OCI-LY1 (cell line): ENCODE results near the gene ACSF2.

Experiments
- H2AFZ ChIP-seq: fragments of 200-600 bp; sonication (generic), shearing (Covaris generic); 2 replicates; pipeline ENCODE4 v1.6.0; 2014; ENCODE audit warnings: antibody characterized with exemption, mild to moderate bottlenecking, low read length
- H3F3A ChIP-seq: fragments of 200-600 bp; sonication (generic), shearing (Covaris generic); 2 replicates; pipeline ENCODE4 v1.6.0; 2014; ENCODE audit warnings: mild to moderate bottlenecking, antibody characterized with exemption, low read length, moderate library complexity; ENCODE audit not compliant: insufficient read depth
- H3K27ac ChIP-seq: fragments of 200-600 bp; sonication (generic); 2 replicates; pipeline ENCODE4 v1.5.1; 2014; ENCODE audit warnings: low read length, mixed run types, mild to moderate bottlenecking, low read depth; ENCODE audit not compliant: poor library complexity, severe bottlenecking
- H3K27me3 ChIP-seq: fragments of 200-600 bp; sonication (generic); 2 replicates; pipeline ENCODE4 v1.6.0; 2014; ENCODE audit warnings: antibody characterized with exemption, mild to moderate bottlenecking, low read length, moderate library complexity; ENCODE audit not compliant: insufficient read depth
- H3K36me3 ChIP-seq: fragments of 200-600 bp; sonication (generic); 2 replicates; pipeline ENCODE4 v1.6.1; 2014; ENCODE audit warnings: mild to moderate bottlenecking, antibody characterized with exemption, low read length, moderate library complexity, mixed read lengths; ENCODE audit not compliant: insufficient read depth
- H3K4me1 ChIP-seq: fragments of 200-600 bp; sonication (generic); 2 replicates; pipeline ENCODE4 v1.5.1; 2014; ENCODE audit warnings: mild to moderate bottlenecking, low read length, moderate library complexity; ENCODE audit not compliant: insufficient read depth, severe bottlenecking
- H3K4me2 ChIP-seq: fragments of 200-600 bp; sonication (generic), shearing (Covaris generic); 2 replicates; pipeline ENCODE4 v1.6.1; 2014; ENCODE audit warnings: low read length
- H3K4me3 ChIP-seq: fragments of 200-600 bp; sonication (generic); 2 replicates; pipeline ENCODE4 v1.5.1; 2014; ENCODE audit warnings: low read length, low read depth, mild to moderate bottlenecking, mixed read lengths; ENCODE audit not compliant: poor library complexity, severe bottlenecking
- H3K79me2 ChIP-seq: fragments of 200-600 bp; shearing (Covaris generic); 2 replicates; pipeline ENCODE4 v1.6.1; 2016; ENCODE audit warnings: mixed run types, low read length, mixed read lengths; ENCODE audit not compliant: insufficient read depth
- H3K9ac ChIP-seq: fragments of 200-600 bp; sonication (generic), shearing (Covaris generic); 2 replicates; pipeline ENCODE4 v1.6.1; 2014; ENCODE audit warnings: mild to moderate bottlenecking, low read length, mixed read lengths
- H3K9me2 ChIP-seq: fragments of 200-600 bp; sonication (generic), shearing (Covaris generic); 2 replicates; pipeline ENCODE4 v1.6.1; 2014; ENCODE audit warnings: low read depth, mild to moderate bottlenecking, low read length, mixed read lengths
- H3K9me3 ChIP-seq: fragments of 200-600 bp; shearing (Covaris generic); 2 replicates; pipeline ENCODE4 v1.6.1; 2014; ENCODE audit warnings: low read length, mixed read lengths
- H4K20me1 ChIP-seq: fragments of 200-600 bp; sonication (generic), shearing (Covaris generic); 2 replicates; pipeline ENCODE4 v1.6.0; 2016; ENCODE audit warnings: mild to moderate bottlenecking, low read length; ENCODE audit not compliant: insufficient read depth
- EZH2 ChIP-seq: fragments of 200-600 bp; sonication (generic), shearing (Covaris generic); IDR thresholded peaks from 2 replicates; pipeline ENCODE4 v1.8.0; 2017; ENCODE audit warnings: borderline replicate concordance, mixed run types, mild to moderate bottlenecking, antibody characterized with exemption, low read length, moderate library complexity, mixed read lengths
- TF ChIP-seq, protein P1 (sequence below): fragments of 200-600 bp; sonication (generic), shearing (Covaris generic); IDR thresholded peaks from 2 replicates; pipeline ENCODE4 v1.5.1; 2017; ENCODE audit warnings: mild to moderate bottlenecking, antibody characterized with exemption, low read length, moderate library complexity, mixed read lengths

Gene ACSF2

DNA sequence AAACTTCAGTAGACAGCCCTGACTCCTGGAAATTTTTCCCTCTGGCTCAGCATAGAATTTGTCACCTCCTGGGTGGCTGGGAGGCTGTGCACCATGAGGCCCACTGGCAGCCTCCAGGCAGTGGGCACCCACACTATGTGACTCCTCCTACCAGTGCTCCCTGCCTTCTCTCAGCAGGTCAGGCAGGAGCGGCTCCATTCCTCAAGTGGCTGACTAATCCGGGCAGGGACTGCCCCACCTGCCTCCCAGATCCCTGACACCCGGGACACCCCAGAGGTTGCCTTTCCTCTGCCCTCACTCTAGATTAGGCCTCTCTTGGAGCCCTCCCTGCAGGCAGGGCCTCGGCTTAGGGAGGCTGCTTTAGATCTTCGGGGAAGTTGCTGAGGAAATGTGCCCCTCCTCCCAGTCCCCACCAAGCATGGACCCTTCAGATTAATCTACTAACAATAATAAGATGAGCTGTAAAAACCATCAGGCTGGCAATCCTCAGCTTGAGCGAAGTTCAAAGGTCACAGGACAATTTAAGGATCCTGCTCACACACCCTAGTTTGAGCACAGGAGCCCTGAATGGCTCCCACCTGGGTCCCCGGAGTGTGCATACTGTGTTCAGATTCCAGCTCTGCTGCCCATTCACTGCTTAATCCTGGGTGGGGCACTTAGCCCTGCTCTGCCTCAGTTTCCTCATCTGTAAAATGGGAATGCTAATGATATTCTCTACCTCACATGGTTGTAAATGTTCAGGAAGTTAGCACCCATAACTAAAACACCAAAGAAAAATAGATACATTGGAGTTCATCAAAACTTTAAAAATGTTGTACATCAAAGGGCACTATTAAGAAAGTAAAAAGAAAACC lies 72.2 kb downstream of the ACSF2 start:
- no peaks in the 10 kb centered on the region for H3K9me3 ChIP-seq
- H3K79me2 ChIP-seq, result no peaks in the 10 kb centered on the region
- H3K9ac ChIP-seq, result no peak overlapping the region
- TF ChIP-seq, protein P1, sequence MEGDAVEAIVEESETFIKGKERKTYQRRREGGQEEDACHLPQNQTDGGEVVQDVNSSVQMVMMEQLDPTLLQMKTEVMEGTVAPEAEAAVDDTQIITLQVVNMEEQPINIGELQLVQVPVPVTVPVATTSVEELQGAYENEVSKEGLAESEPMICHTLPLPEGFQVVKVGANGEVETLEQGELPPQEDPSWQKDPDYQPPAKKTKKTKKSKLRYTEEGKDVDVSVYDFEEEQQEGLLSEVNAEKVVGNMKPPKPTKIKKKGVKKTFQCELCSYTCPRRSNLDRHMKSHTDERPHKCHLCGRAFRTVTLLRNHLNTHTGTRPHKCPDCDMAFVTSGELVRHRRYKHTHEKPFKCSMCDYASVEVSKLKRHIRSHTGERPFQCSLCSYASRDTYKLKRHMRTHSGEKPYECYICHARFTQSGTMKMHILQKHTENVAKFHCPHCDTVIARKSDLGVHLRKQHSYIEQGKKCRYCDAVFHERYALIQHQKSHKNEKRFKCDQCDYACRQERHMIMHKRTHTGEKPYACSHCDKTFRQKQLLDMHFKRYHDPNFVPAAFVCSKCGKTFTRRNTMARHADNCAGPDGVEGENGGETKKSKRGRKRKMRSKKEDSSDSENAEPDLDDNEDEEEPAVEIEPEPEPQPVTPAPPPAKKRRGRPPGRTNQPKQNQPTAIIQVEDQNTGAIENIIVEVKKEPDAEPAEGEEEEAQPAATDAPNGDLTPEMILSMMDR, result no peak
- no peak for TF ChIP-seq EZH2
- H3K4me1 ChIP-seq, result no peaks in the 10 kb centered on the region
- no peaks in the 10 kb centered on the region for H3K36me3 ChIP-seq
- H3K4me3 ChIP-seq, result no peak overlapping the region
- no peak overlapping the region for H3K4me2 ChIP-seq
- H4K20me1 ChIP-seq, result no peaks in the 10 kb centered on the region
- H3K27me3 ChIP-seq, result no peaks in the 10 kb centered on the region
- H2AFZ ChIP-seq, result no peak overlapping the region
- H3F3A ChIP-seq, result no peaks in the 10 kb centered on the region
- H3K27ac ChIP-seq, result no peak overlapping the region
- no peaks in the 10 kb centered on the region for H3K9me2 ChIP-seq

DNA sequence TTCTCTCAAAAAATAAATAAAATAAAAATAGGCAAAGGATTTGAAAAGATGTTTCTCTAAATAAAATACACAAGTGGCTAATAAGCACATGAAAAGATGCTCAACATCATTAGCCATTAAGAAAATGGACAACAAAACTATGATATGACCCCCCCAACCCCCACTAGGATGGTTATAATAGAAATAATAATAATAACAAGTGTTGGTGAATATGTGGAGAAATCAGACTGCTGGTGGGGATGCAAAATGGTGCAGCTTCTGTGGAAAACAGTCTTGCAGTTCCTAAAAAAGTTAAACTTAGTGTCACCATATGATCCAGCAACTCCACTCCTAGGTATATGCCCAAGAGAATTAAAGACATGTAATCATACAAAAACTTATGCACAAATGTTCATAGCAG lies 73.3 kb downstream of the ACSF2 start:
- TF ChIP-seq EZH2, result no peak
- TF ChIP-seq, protein P1, result no peak
- Histone ChIP-seq H3K27ac (no peak overlapping the region), H3K9ac (no peak overlapping the region)

DNA sequence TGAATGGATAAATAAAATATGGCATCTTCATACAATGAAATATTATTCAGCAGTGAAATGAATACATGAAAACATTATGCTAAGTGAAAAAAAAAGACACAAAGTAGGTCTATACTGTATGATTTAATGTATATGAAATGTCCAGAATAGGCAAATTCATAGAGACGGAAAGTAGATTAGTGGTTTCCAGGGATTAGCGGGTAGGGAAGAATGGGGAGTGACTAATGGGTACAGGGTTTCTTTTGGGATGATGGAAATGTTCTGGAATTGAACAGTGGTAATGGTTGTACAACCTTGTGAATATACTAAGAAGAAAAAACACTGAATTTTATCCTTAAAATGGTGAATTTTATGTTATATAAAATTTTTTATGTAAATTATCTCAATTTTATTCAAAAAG lies 73.7 kb downstream of the ACSF2 start:
- Histone ChIP-seq H3K27me3 (no peaks in the 10 kb centered on the region), H4K20me1 (no peaks in the 10 kb centered on the region), H2AFZ (no peak overlapping the region), H3K9me2 (no peaks in the 10 kb centered on the region), H3K36me3 (no peaks in the 10 kb centered on the region), H3K4me2 (no peak overlapping the region), H3K4me3 (no peak overlapping the region), H3K4me1 (no peaks in the 10 kb centered on the region), H3K27ac (no peak overlapping the region), H3K9me3 (no peaks in the 10 kb centered on the region), H3F3A (no peaks in the 10 kb centered on the region), H3K9ac (no peak overlapping the region), H3K79me2 (no peaks in the 10 kb centered on the region)
- TF ChIP-seq EZH2, result no peak
- TF ChIP-seq, protein P1, result no peak

More for the DNA sequence above, 73.3 kb downstream of the ACSF2 start:
- Histone ChIP-seq H3K4me2 (no peak overlapping the region), H3F3A (no peaks in the 10 kb centered on the region), H2AFZ (no peak overlapping the region), H3K27me3 (no peaks in the 10 kb centered on the region), H4K20me1 (no peaks in the 10 kb centered on the region), H3K4me3 (no peak overlapping the region), H3K36me3 (no peaks in the 10 kb centered on the region), H3K4me1 (no peaks in the 10 kb centered on the region), H3K9me2 (no peaks in the 10 kb centered on the region), H3K79me2 (no peaks in the 10 kb centered on the region), H3K9me3 (no peaks in the 10 kb centered on the region)
